Measurements from ENCODE around the gene UBAC1. TPM values are rescaled to one million over a fixed set of nuclear protein-coding genes. Genes with fewer than 3 reads are reported as not detected.

The UBAC1 gene
- total RNA-seq, 1 experiment from 2014 or later = 55.6 TPM

- peaks cover 72% of the 10 kb centered on the region for H3K36me3 Mint-ChIP-seq
- ChIA-PET CTCF (no interaction called here), POLR2A (no interaction called here)
- H3K9me3 Mint-ChIP-seq = peaks cover 8% of the 10 kb centered on the region
- no peak for TF ChIP-seq ARID4B (CRISPR knock-in tag; IDR thresholded peaks at IDR 0.05; ENCODE audit: borderline replicate concordance)
- TF ChIP-seq ATF2 (CRISPR knock-in tag; IDR thresholded peaks at IDR 0.05; ENCODE audit: borderline replicate concordance, low read depth) = no peak
- TF ChIP-seq SOX15 (CRISPR knock-in tag; IDR thresholded peaks at IDR 0.05) = no peak
- TF ChIP-seq AFF4 (CRISPR knock-in tag; IDR thresholded peaks at IDR 0.05; ENCODE audit: borderline replicate concordance) = no peak
- no peak for TF ChIP-seq ZNF423 (CRISPR knock-in tag; IDR thresholded peaks at IDR 0.05)
- no peak for TF ChIP-seq JUN (CRISPR knock-in tag; IDR thresholded peaks at IDR 0.05)
- TF ChIP-seq ZNF281 (CRISPR knock-in tag; IDR thresholded peaks at IDR 0.05) = no peak
- no peak for TF ChIP-seq ATF6 (CRISPR knock-in tag; IDR thresholded peaks at IDR 0.05)
- no peak for TF ChIP-seq ZSCAN18 (CRISPR knock-in tag; IDR thresholded peaks at IDR 0.05)
- no peak overlapping the region for H3K4me3 Mint-ChIP-seq
- no peak overlapping the region for H3K27ac Mint-ChIP-seq
- H3K27me3 Mint-ChIP-seq (ENCODE audit: low read depth) = no peaks in the 10 kb centered on the region
- no peak for DNase-seq (ENCODE audit: low spot score)
- H3K4me1 Mint-ChIP-seq = no peaks in the 10 kb centered on the region
- ATAC-seq = no peak
Measured at GRCh38 chr9:135937521-135938489, 23.4 kb downstream of the UBAC1 start.

Measured in WTC11 (cell line).